Muscle layer of duodenum (tissue), 2 donors: Measurements from ENCODE around the gene NDRG2.

Experiments
- H3K27ac ChIP-seq: one replicate; pipeline ENCODE4 v1.7.0; 2013; ENCODE audit warnings: mild to moderate bottlenecking, low read length
- H3K27me3 ChIP-seq: one replicate; pipeline ENCODE4 v1.7.0; 2013; ENCODE audit warnings: low read depth, mild to moderate bottlenecking, control low read depth, low read length
- H3K36me3 ChIP-seq, 2 donors: one replicate each; pipeline ENCODE4 v1.7.0; 2013; ENCODE audit warnings: low read length in 2 of 2, control low read depth in 1 of 2, mild to moderate bottlenecking in 1 of 2; ENCODE audit not compliant: insufficient read depth in 2 of 2, control insufficient read depth in 1 of 2
- H3K4me1 ChIP-seq, 2 donors: one replicate each; pipeline ENCODE4 v1.7.0; 2013; ENCODE audit warnings: low read length in 2 of 2, mild to moderate bottlenecking in 2 of 2, control low read depth in 1 of 2, moderate library complexity in 1 of 2; ENCODE audit not compliant: insufficient read depth in 2 of 2, control insufficient read depth in 1 of 2
- H3K4me3 ChIP-seq, 2 donors: one replicate each; pipeline ENCODE4 v1.7.0; 2013; ENCODE audit warnings: low read length in 2 of 2, low read depth in 1 of 2, mild to moderate bottlenecking in 1 of 2
- H3K9me3 ChIP-seq, 2 donors: one replicate each; pipeline ENCODE4 v1.7.0; 2013; ENCODE audit warnings: low read length in 2 of 2, control low read depth in 1 of 2, mild to moderate bottlenecking in 1 of 2; ENCODE audit not compliant: control insufficient read depth in 1 of 2
- donor health status: healthy.

The NDRG2 gene

GRCh38 chr14:21066882-21067502 lies 42.1 kb upstream of the NDRG2 start:
- no peaks in the 10 kb centered on the region for H3K9me3 ChIP-seq
- peaks cover 0 to 22% of the 10 kb centered on the region in 2 donors for H3K4me1 ChIP-seq
- H3K4me3 ChIP-seq = no peak overlapping the region
- no peak overlapping the region for H3K27ac ChIP-seq
- H3K27me3 ChIP-seq = no peaks in the 10 kb centered on the region
- peaks cover 0 to 7% of the 10 kb centered on the region in 2 donors for H3K36me3 ChIP-seq

- Histone ChIP-seq H3K4me3 (no peak overlapping the region), H3K36me3 (no peaks in the 10 kb centered on the region), H3K27me3 (no peaks in the 10 kb centered on the region), H3K27ac (no peak overlapping the region), H3K4me1 (peaks cover 0 to 3% of the 10 kb centered on the region in 2 donors), H3K9me3 (no peaks in the 10 kb centered on the region)
These were observed 38.6 kb upstream of the NDRG2 start for GRCh38 chr14:21063479-21063878.

GRCh38 chr14:21061347-21061668 lies 36.4 kb upstream of the NDRG2 start:
- no peaks in the 10 kb centered on the region for H3K4me1 ChIP-seq
- no peak overlapping the region for H3K4me3 ChIP-seq
- H3K36me3 ChIP-seq = no peaks in the 10 kb centered on the region
- H3K27me3 ChIP-seq = no peaks in the 10 kb centered on the region
- no peak overlapping the region for H3K27ac ChIP-seq
- no peaks in the 10 kb centered on the region for H3K9me3 ChIP-seq

- Histone ChIP-seq H3K4me3 (no peak overlapping the region), H3K27me3 (no peaks in the 10 kb centered on the region), H3K36me3 (no peaks in the 10 kb centered on the region), H3K27ac (no peak overlapping the region), H3K9me3 (no peaks in the 10 kb centered on the region), H3K4me1 (no peaks in the 10 kb centered on the region)
These were observed 35.9 kb upstream of the NDRG2 start for GRCh38 chr14:21060614-21061346.

- no peaks in the 10 kb centered on the region for H3K4me1 ChIP-seq
- no peaks in the 10 kb centered on the region for H3K9me3 ChIP-seq
- no peaks in the 10 kb centered on the region for H3K36me3 ChIP-seq
- no peak overlapping the region for H3K4me3 ChIP-seq
- H3K27me3 ChIP-seq = no peaks in the 10 kb centered on the region
- H3K27ac ChIP-seq = no peak overlapping the region
These were observed 35.2 kb upstream of the NDRG2 start for GRCh38 chr14:21059842-21060613.

GRCh38 chr14:21058903-21059302 lies 34.0 kb upstream of the NDRG2 start:
- Histone ChIP-seq H3K9me3 (no peaks in the 10 kb centered on the region), H3K36me3 (no peaks in the 10 kb centered on the region), H3K4me3 (no peak overlapping the region), H3K4me1 (no peaks in the 10 kb centered on the region), H3K27me3 (no peaks in the 10 kb centered on the region), H3K27ac (no peak overlapping the region)

- no peak within 1 kb of the TSS for H3K27ac ChIP-seq
- no peaks in the 10 kb centered on the region for H3K27me3 ChIP-seq
- no peaks in the 10 kb centered on the region for H3K9me3 ChIP-seq
- no peaks in the 10 kb centered on the region for H3K4me1 ChIP-seq
- H3K36me3 ChIP-seq = no peaks in the 10 kb centered on the region
- H3K4me3 ChIP-seq = no peak within 1 kb of the TSS
These were observed 33.2 kb upstream of the NDRG2 start, which contains the start of gene RNASE8 for GRCh38 chr14:21057803-21058675. TSS of gene RNASE8 (plus strand) at chr14:21057822. CDS start at chr14:21057893, 71 bp downstream.

- Histone ChIP-seq H3K36me3 (no peaks in the 10 kb centered on the region), H3K9me3 (no peaks in the 10 kb centered on the region), H3K4me1 (no peaks in the 10 kb centered on the region), H3K27ac (no peak overlapping the region), H3K27me3 (no peaks in the 10 kb centered on the region), H3K4me3 (no peak overlapping the region)
These were observed 31.8 kb upstream of the NDRG2 start for GRCh38 chr14:21056520-21057163.

GRCh38 chr14:21055432-21056117 lies 30.7 kb upstream of the NDRG2 start:
- no peaks in the 10 kb centered on the region for H3K36me3 ChIP-seq
- H3K27ac ChIP-seq = no peak overlapping the region
- no peaks in the 10 kb centered on the region for H3K4me1 ChIP-seq

GRCh38 chr14:21054768-21055145 lies 29.9 kb upstream of the NDRG2 start:
- Histone ChIP-seq H3K4me1 (no peaks in the 10 kb centered on the region), H3K9me3 (no peaks in the 10 kb centered on the region), H3K27ac (no peak overlapping the region), H3K27me3 (no peaks in the 10 kb centered on the region), H3K4me3 (no peak overlapping the region), H3K36me3 (no peaks in the 10 kb centered on the region)

More at GRCh38 chr14:21055432-21056117, 30.7 kb upstream of the NDRG2 start:
- Histone ChIP-seq H3K9me3 (no peaks in the 10 kb centered on the region), H3K4me3 (no peak overlapping the region), H3K27me3 (no peaks in the 10 kb centered on the region)
